Measurements from ENCODE around the gene MTARC2. TPM values are rescaled to one million over a fixed set of nuclear protein-coding genes. Genes with fewer than 3 reads are reported as not detected.

MTARC2 gene
- polyA plus RNA-seq, 1 of the 3 experiments (the other 2 are of a cell fraction) = 6.1 TPM

GRCh38 chr1:220810179-220810653, 62.1 kb downstream of the MTARC2 start:
- ChIA-PET POLR2A (no interaction called here), CTCF (interaction anchor here (0.6 to 2.7 kb wide), 12 partner anchors 11 to 453 kb away, joined by 3 to 12 read pairs (median 5); no protein-coding TSS in a partner anchor)
- H3K79me2 ChIP-seq (ENCODE audit: insufficient read depth) = no peaks in the 10 kb centered on the region
- H3K9me2 ChIP-seq = no peaks in the 10 kb centered on the region
- peaks cover 0 to 3% of the 10 kb centered on the region in 2 experiments for H3K36me3 ChIP-seq (replicated peaks in 1 of 2; ENCODE audit: control insufficient read depth in 1 of 2, insufficient read depth in 2 of 2, low read length in 1 of 2)
- no peaks in the 10 kb centered on the region for H3F3A ChIP-seq (replicated peaks; ENCODE audit: insufficient read depth)
- no peak overlapping the region; a peak in 1 of 4 replicates for H3K4me3 ChIP-seq (ENCODE audit: low read depth in 2 of 2, low read length in 1 of 2)
- H3K4me1 ChIP-seq (ENCODE audit: control insufficient read depth in 1 of 2, insufficient read depth in 2 of 2, low read depth in 1 of 2, low read length in 1 of 2) = peaks cover 0 to 5% of the 10 kb centered on the region in 2 experiments; a peak in 1 of 4 replicates
- H4K20me1 ChIP-seq (ENCODE audit: insufficient read depth) = no peaks in the 10 kb centered on the region
- no peaks in the 10 kb centered on the region for H3K9me3 ChIP-seq
- no peak overlapping the region for H2AFZ ChIP-seq (ENCODE audit: low read depth)
- H3K27me3 ChIP-seq (ENCODE audit: insufficient read depth) = no peaks in the 10 kb centered on the region
- 57% methylated on average over 18 of the region's 20 CpGs for WGBS (ENCODE audit: low lambda C conversion rate)
- H3K9ac ChIP-seq = no peak overlapping the region
- H3K4me2 ChIP-seq = no peak overlapping the region
- TF ChIP-seq CTCF (IDR thresholded peaks at IDR 0.05) (peak; percentile 77), GATA2 (CRISPR knock-in tag; IDR thresholded peaks at IDR 0.05) (no peak), RAD21 (IDR thresholded peaks at IDR 0.05; ENCODE audit: low read length) (peak; percentile 69), SIN3A (IDR thresholded peaks at IDR 0.05; ENCODE audit: borderline replicate concordance, low read depth, low read length) (no peak), SMC3 (IDR thresholded peaks at IDR 0.05; ENCODE audit: low read depth, low read length) (peak; percentile 49)
- peak; percentile 67 for DNase-seq
- H3K27ac ChIP-seq (ENCODE audit: low read depth in 2 of 2, low read length in 1 of 2) = no peak overlapping the region

GRCh38 chr1:220810963-220811362, 62.8 kb downstream of the MTARC2 start:
- H4K20me1 ChIP-seq (ENCODE audit: insufficient read depth) = no peaks in the 10 kb centered on the region
- POLR2A ChIA-PET = no interaction called here
- no peaks in the 10 kb centered on the region for H3K36me3 ChIP-seq (replicated peaks in 1 of 2; ENCODE audit: control insufficient read depth in 1 of 2, insufficient read depth in 2 of 2, low read length in 1 of 2)
- no peak for DNase-seq
- 100% methylated on average over 2 of the region's 2 CpGs for WGBS (ENCODE audit: low lambda C conversion rate)
- CTCF ChIA-PET = interaction anchor here (0.6 to 2.7 kb wide), 10 partner anchors 11 to 453 kb away, joined by 3 to 12 read pairs (median 4); no protein-coding TSS in a partner anchor
- H2AFZ ChIP-seq (ENCODE audit: low read depth) = no peak overlapping the region
- H3K9ac ChIP-seq = no peak overlapping the region
- no peaks in the 10 kb centered on the region for H3F3A ChIP-seq (replicated peaks; ENCODE audit: insufficient read depth)
- no peak overlapping the region for H3K4me2 ChIP-seq
- H3K9me2 ChIP-seq = no peaks in the 10 kb centered on the region
- H3K27ac ChIP-seq (ENCODE audit: low read depth in 2 of 2, low read length in 1 of 2) = no peak overlapping the region
- TF ChIP-seq CHD2 (IDR thresholded peaks at IDR 0.05; ENCODE audit: low read length, partially characterized antibody) (no peak), ZBTB33 (IDR thresholded peaks at IDR 0.05; ENCODE audit: borderline replicate concordance, low read depth) (no peak), MXI1 (IDR thresholded peaks at IDR 0.05; ENCODE audit: low read depth, low read length) (no peak), NRF1 (IDR thresholded peaks at IDR 0.05; ENCODE audit: low read depth, low read length) (no peak), SMC3 (IDR thresholded peaks at IDR 0.05; ENCODE audit: low read depth, low read length) (no peak), FOXM1 (IDR thresholded peaks at IDR 0.05; ENCODE audit: low read depth) (no peak), GABPA (IDR thresholded peaks at IDR 0.05; ENCODE audit: low read depth) (no peak), FOXJ3 (CRISPR knock-in tag; IDR thresholded peaks at IDR 0.05) (no peak), YY1 (IDR thresholded peaks at IDR 0.05; ENCODE audit: low read depth) (no peak), TCF12 (IDR thresholded peaks at IDR 0.05) (no peak), MAX (IDR thresholded peaks at IDR 0.05; ENCODE audit: low read depth) (no peak), EZH2phosphoT487 (IDR thresholded peaks at IDR 0.05; ENCODE audit: borderline replicate concordance, low read depth) (no peak)
- H3K9me3 ChIP-seq = no peaks in the 10 kb centered on the region
- no peaks in the 10 kb centered on the region for H3K27me3 ChIP-seq (ENCODE audit: insufficient read depth)
- peaks cover 0 to 5% of the 10 kb centered on the region in 2 experiments; a peak in 1 of 4 replicates for H3K4me1 ChIP-seq (ENCODE audit: control insufficient read depth in 1 of 2, insufficient read depth in 2 of 2, low read depth in 1 of 2, low read length in 1 of 2)
- no peak overlapping the region for H3K4me3 ChIP-seq (ENCODE audit: low read depth in 2 of 2, low read length in 1 of 2)
- H3K79me2 ChIP-seq (ENCODE audit: insufficient read depth) = no peaks in the 10 kb centered on the region
